SK-MEL-5 (cell line): ENCODE measurements around the gene LTB. TPM values are rescaled to one million over a fixed set of nuclear protein-coding genes. Genes with fewer than 3 reads are reported as not detected.

Experiments
- DNase-seq: peaks from one replicate; pipeline ENCODE4 v3.0.0-alpha.2; 2016; ENCODE audit warnings: low read depth, low spot score
- in situ Hi-C: cut with HindIII; loops from 2 replicates; pipeline ENCODE4 v1.10.0; 2016; ENCODE audit warnings: low sequenced_read_pairs, high pct_unique_total_duplicates, low pct_unique_long_range_greater_than_20kb
- small RNA-seq, 2 experiments: library from RNA; depleted of rRNA; stranded (forward); fragments of <200 nt; gene quantifications; one replicate each; pipeline ENCODE3, GENCODE V24; 2014
- total RNA-seq: library from RNA; depleted of rRNA; stranded (reverse); fragments of >200 nt; shearing (Covaris generic); gene quantifications from 2 replicates; pipeline ENCODE4 v1.2.3, GENCODE V29; 2014; rRNA removed

LTB gene
- total RNA-seq, 1 experiment from 2014 or later: not detected

GRCh38 chr6:31541658-31542521 is 40.3 kb downstream of the LTB start, which contains the start of gene DDX39B:
Gene DDX39B, minus strand, starts transcription at chr6:31542003. Its CDS starts 1,471 bp downstream, at chr6:31540532.
- peak; percentile 97 for DNase-seq
- in situ Hi-C loops: no loop called here

GRCh38 chr6:31541059-31541657 is 41.1 kb downstream of the LTB start:
- no peak for DNase-seq
- in situ Hi-C loops: no loop called here

GRCh38 chr6:31540640-31541039 is 41.6 kb downstream of the LTB start:
- in situ Hi-C loops: no loop called here
- no peak for DNase-seq

- in situ Hi-C loops: no loop called here
- DNase-seq: no peak
Measured at GRCh38 chr6:31538805-31539400, 43.3 kb downstream of the LTB start.

GRCh38 chr6:31535538-31536324 is 46.5 kb downstream of the LTB start:
- DNase-seq: no peak
- in situ Hi-C loops: no loop called here

GRCh38 chr6:31534521-31535040 is 47.6 kb downstream of the LTB start:
- in situ Hi-C loops: no loop called here
- DNase-seq: no peak

- DNase-seq: no peak
- in situ Hi-C loops: no loop called here
Measured at GRCh38 chr6:31534011-31534410, 48.2 kb downstream of the LTB start.

GRCh38 chr6:31533455-31533841 is 48.8 kb downstream of the LTB start:
- no peak for DNase-seq
- in situ Hi-C loops: no loop called here

GRCh38 chr6:31532644-31533454 is 49.4 kb downstream of the LTB start:
- in situ Hi-C loops: no loop called here
- DNase-seq: peak; percentile 32

- in situ Hi-C loops: no loop called here
- DNase-seq: no peak
Measured at GRCh38 chr6:31531771-31532643, 50.2 kb downstream of the LTB start.

- DNase-seq: no peak
- in situ Hi-C loops: no loop called here
Measured at GRCh38 chr6:31531162-31531561, 51.1 kb downstream of the LTB start.

GRCh38 chr6:31530659-31531058 is 51.6 kb downstream of the LTB start:
- DNase-seq: no peak
- in situ Hi-C loops: no loop called here

Small RNA genes lying within 50 kb of the gene (small RNA-seq; reads per million reads assigned to genes)
- gene SNORA38 (10.4 to 27.6 reads per million in 2 experiments), gene SNORD117 (52.7 to 646 reads per million in 2 experiments), gene SNORD84 (0 reads per million in 2 experiments), gene UQCRHP1 (0 reads per million in 2 experiments)

Other genes starting within 250 kb of the LTB start
- 179 and 192 TPM in 2 replicates for gene HLA-B, start 225.2 kb downstream of the LTB start, total RNA-seq
- gene MICA, start 178.8 kb downstream of the LTB start, total RNA-seq: 71.5 and 77.4 TPM in 2 replicates
- gene MICB, start 84.3 kb downstream of the LTB start, total RNA-seq: 4.9 and 7.0 TPM in 2 replicates
- gene MCCD1, start 53.5 kb downstream of the LTB start, total RNA-seq: not detected in 2 replicates
- gene DDX39B, start 40.4 kb downstream of the LTB start, total RNA-seq: 384 and 391 TPM in 2 replicates
- 0.32 and 0.45 TPM in 2 replicates for gene ATP6V1G2, start 35.8 kb downstream of the LTB start, total RNA-seq
- gene NFKBIL1, start 34.8 kb downstream of the LTB start, total RNA-seq: 17.2 and 17.8 TPM in 2 replicates
- gene LTA, start 10.1 kb downstream of the LTB start, total RNA-seq: not detected in 2 replicates
- gene TNF, start 6.9 kb downstream of the LTB start, total RNA-seq: not detected in 2 replicates
- gene LST1, start 3.9 kb upstream of the LTB start, total RNA-seq: not detected in 2 replicates
- not detected in 2 replicates for gene NCR3, start 10.6 kb upstream of the LTB start, total RNA-seq
- gene AIF1, start 32.8 kb upstream of the LTB start, total RNA-seq: not detected in 2 replicates
- gene PRRC2A, start 38.3 kb upstream of the LTB start, total RNA-seq: 32.0 and 48.6 TPM in 2 replicates
- gene BAG6, start 70.2 kb upstream of the LTB start, total RNA-seq: 110 and 149 TPM in 2 replicates
- 0.42 and 0.43 TPM in 2 replicates for gene APOM, start 73.5 kb upstream of the LTB start, total RNA-seq
- gene C6orf47, start 78.4 kb upstream of the LTB start, total RNA-seq: 24.5 and 25.6 TPM in 2 replicates
- gene GPANK1, start 82.6 kb upstream of the LTB start, total RNA-seq: 17.8 and 18.5 TPM in 2 replicates
- 213 and 226 TPM in 2 replicates for gene CSNK2B, start 83.7 kb upstream of the LTB start, total RNA-seq
- 0.85 and 0.87 TPM in 2 replicates for gene LY6G5B, start 87.6 kb upstream of the LTB start, total RNA-seq
- gene LY6G5C, start 98.6 kb upstream of the LTB start, total RNA-seq: 0.48 TPM in 1 of 2 replicates, not detected in the other
- 53.0 and 55.0 TPM in 2 replicates for gene ABHD16A, start 120.9 kb upstream of the LTB start, total RNA-seq
- not detected in 2 replicates for gene LY6G6F, start 124.4 kb upstream of the LTB start, total RNA-seq
- not detected in 2 replicates for gene LY6G6D, start 132.9 kb upstream of the LTB start, total RNA-seq
- not detected in 2 replicates for gene LY6G6C, start 139.3 kb upstream of the LTB start, total RNA-seq
- gene MPIG6B, start 140.9 kb upstream of the LTB start, total RNA-seq: not detected in 2 replicates
- gene DDAH2, start 146.9 kb upstream of the LTB start, total RNA-seq: 4.6 and 4.7 TPM in 2 replicates
- 466 and 467 TPM in 2 replicates for gene CLIC1, start 154.1 kb upstream of the LTB start, total RNA-seq
- 16.1 and 17.5 TPM in 2 replicates for gene MSH5, start 157.6 kb upstream of the LTB start, total RNA-seq
- gene SAPCD1, start 180.2 kb upstream of the LTB start, total RNA-seq: 1.1 and 1.7 TPM in 2 replicates
- not detected in 2 replicates for gene VWA7, start 194.9 kb upstream of the LTB start, total RNA-seq
- gene VARS1, start 213.3 kb upstream of the LTB start, total RNA-seq: 38.9 and 53.0 TPM in 2 replicates
- gene LSM2, start 224.5 kb upstream of the LTB start, total RNA-seq: 45.6 and 47.0 TPM in 2 replicates
- gene HSPA1L, start 232.9 kb upstream of the LTB start, total RNA-seq: 0.29 TPM in 2 replicates
- gene HSPA1A, start 233.1 kb upstream of the LTB start, total RNA-seq: 7.1 and 8.2 TPM in 2 replicates
- gene HSPA1B, start 245.3 kb upstream of the LTB start, total RNA-seq: 104 TPM in 2 replicates